ENCODE measurements around the gene SIN3A. TPM values are rescaled to one million over a fixed set of nuclear protein-coding genes. Genes with fewer than 3 reads are reported as not detected.

The SIN3A gene
- total RNA-seq, 1 experiment from 2014 or later, result 24.9 TPM

DNA sequence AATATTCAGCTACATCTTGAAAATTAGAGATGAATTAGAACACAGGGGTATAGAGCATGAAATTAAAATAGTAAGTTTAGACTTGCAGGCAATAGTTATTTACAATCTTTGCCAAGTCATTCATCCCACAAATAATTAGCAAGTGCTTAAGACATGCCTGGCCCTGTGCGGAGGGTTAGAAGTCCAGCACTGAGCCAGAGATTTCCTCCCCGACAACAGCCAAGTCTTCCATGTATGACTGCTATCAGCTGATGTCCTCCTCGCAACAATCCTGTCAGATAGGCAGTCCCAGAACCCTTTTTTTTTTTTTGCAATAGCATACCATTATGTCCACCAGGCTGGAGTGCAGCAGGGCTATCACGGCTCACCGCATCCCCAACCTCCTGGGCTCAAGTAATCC is 14.6 kb downstream of the SIN3A start:
- Histone ChIP-seq H3K27me3 (ENCODE audit: low read length) (no peaks in the 10 kb centered on the region), H4K20me1 (ENCODE audit: low read length) (0 out of 2 replicates have a peak, but pooled peaks cover 4% of the 10 kb centered on the region), H3K79me2 (ENCODE audit: low read length) (peaks cover 95% of the 10 kb centered on the region), H3K9ac (ENCODE audit: low read length) (no peak overlapping the region), H3K27ac (ENCODE audit: low read length) (no peak overlapping the region), H2AFZ (ENCODE audit: low read length) (no peak overlapping the region), H3K9me2 (replicated peaks; ENCODE audit: low read length) (no peaks in the 10 kb centered on the region), H3K9me3 (ENCODE audit: low read length) (no peaks in the 10 kb centered on the region), H3K4me2 (ENCODE audit: low read length) (no peak overlapping the region), H3K4me1 (ENCODE audit: insufficient read depth, low read length) (no peaks in the 10 kb centered on the region), H3F3A (ENCODE audit: low read length, unreplicated experiment) (no peaks in the 10 kb centered on the region), H3K4me3 (ENCODE audit: low read length) (no peak overlapping the region), H3K36me3 (ENCODE audit: low read depth, low read length) (peaks cover 11% of the 10 kb centered on the region)
- BruUV-seq (replicated peaks), result no TSS peak
- POLR2A ChIA-PET (ENCODE audit: unreplicated experiment), result no interaction called here
- intact Hi-C loops (cut with micrococcal nuclease), result no loop called here
- TF ChIP-seq EZH2phosphoT487 (IDR thresholded peaks at IDR 0.05; ENCODE audit: borderline replicate concordance, low read length), result no peak
- TF ChIP-seq CTCF (conservative IDR thresholded peaks at IDR 0.05; ENCODE audit: low read depth, low read length), result no peak
- TF ChIP-seq EZH2 (IDR thresholded peaks at IDR 0.05; ENCODE audit: low read length, unreplicated experiment), result no peak
- CTCF ChIA-PET, result no interaction called here
- ATAC-seq, result no peak
- DNase-seq, result no peak

DNA sequence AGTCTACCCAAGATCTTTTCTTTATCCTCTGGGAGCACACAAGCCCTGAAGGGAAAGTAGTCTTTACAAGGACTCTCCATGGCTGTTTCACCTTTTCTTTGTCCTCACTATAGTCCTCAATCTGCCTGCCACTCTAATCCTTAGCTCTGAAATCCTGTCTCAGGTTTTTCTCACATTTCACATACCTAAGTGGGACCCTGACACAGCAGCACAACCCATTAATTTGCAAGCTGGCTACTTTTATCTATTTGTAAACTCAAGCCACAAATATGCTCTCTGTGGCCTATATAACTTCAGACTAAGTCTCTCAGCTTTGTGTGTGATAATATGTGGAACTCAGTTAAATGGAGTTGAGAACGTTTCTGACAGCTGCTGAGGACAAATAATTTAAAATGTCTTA is 19.8 kb downstream of the SIN3A start:
- ChIA-PET CTCF (no interaction called here), POLR2A (ENCODE audit: unreplicated experiment) (interaction anchor here (0.6 kb wide), 2 partner anchors 22 to 84 kb away, joined by 3 to 4 read pairs; no protein-coding TSS in a partner anchor)
- DNase-seq (no peak), ATAC-seq (no peak)
- no peak overlapping the region for H3K4me3 ChIP-seq (ENCODE audit: low read length)
- no peak overlapping the region for H3K9ac ChIP-seq (ENCODE audit: low read length)
- H3K36me3 ChIP-seq (ENCODE audit: low read depth, low read length), result peaks cover 25% of the 10 kb centered on the region
- H3K9me3 ChIP-seq (ENCODE audit: low read length), result no peaks in the 10 kb centered on the region
- H3K79me2 ChIP-seq (ENCODE audit: low read length), result peaks cover 66% of the 10 kb centered on the region
- no TSS peak for BruUV-seq (replicated peaks)
- no peak overlapping the region for H3K27ac ChIP-seq (ENCODE audit: low read length)
- TF ChIP-seq CTCF (conservative IDR thresholded peaks at IDR 0.05; ENCODE audit: low read depth, low read length) (no peak), EZH2 (IDR thresholded peaks at IDR 0.05; ENCODE audit: low read length, unreplicated experiment) (no peak), EZH2phosphoT487 (IDR thresholded peaks at IDR 0.05; ENCODE audit: borderline replicate concordance, low read length) (no peak)
- no peaks in the 10 kb centered on the region for H3K9me2 ChIP-seq (replicated peaks; ENCODE audit: low read length)
- no peaks in the 10 kb centered on the region for H3F3A ChIP-seq (ENCODE audit: low read length, unreplicated experiment)
- intact Hi-C loops (cut with micrococcal nuclease), result no loop called here
- H4K20me1 ChIP-seq (ENCODE audit: low read length), result 0 out of 2 replicates have a peak, but pooled peaks cover 4% of the 10 kb centered on the region
- H2AFZ ChIP-seq (ENCODE audit: low read length), result no peak overlapping the region
- H3K27me3 ChIP-seq (ENCODE audit: low read length), result no peaks in the 10 kb centered on the region
- H3K4me1 ChIP-seq (ENCODE audit: insufficient read depth, low read length), result no peaks in the 10 kb centered on the region
- H3K4me2 ChIP-seq (ENCODE audit: low read length), result no peak overlapping the region

DNA sequence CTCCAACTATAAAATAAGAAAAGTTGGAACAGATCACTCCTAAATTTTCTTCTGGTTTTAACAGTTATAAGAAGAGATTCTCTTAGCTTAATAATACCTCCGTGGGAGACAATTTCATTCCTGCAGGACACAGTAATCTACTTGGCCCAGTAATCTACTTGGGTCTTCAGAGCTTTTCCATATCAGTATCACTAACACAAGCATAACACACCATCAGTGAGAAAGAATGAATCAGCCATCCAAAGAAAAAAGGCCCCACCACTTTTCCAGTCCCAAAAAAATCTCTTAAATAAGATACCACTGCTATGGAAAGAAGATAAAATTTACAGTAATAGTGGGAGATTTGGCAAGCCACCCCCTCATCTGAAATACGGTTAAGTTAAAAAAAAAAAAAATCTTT is 20.2 kb downstream of the SIN3A start:
- Histone ChIP-seq H3K36me3 (ENCODE audit: low read depth, low read length) (peaks cover 25% of the 10 kb centered on the region), H2AFZ (ENCODE audit: low read length) (no peak overlapping the region), H3K4me1 (ENCODE audit: insufficient read depth, low read length) (no peaks in the 10 kb centered on the region), H3K9me2 (replicated peaks; ENCODE audit: low read length) (no peaks in the 10 kb centered on the region), H3K9ac (ENCODE audit: low read length) (no peak overlapping the region), H3K27me3 (ENCODE audit: low read length) (no peaks in the 10 kb centered on the region), H3K79me2 (ENCODE audit: low read length) (peaks cover 63% of the 10 kb centered on the region), H3K9me3 (ENCODE audit: low read length) (no peaks in the 10 kb centered on the region), H3K27ac (ENCODE audit: low read length) (no peak overlapping the region), H3K4me3 (ENCODE audit: low read length) (no peak overlapping the region), H4K20me1 (ENCODE audit: low read length) (0 out of 2 replicates have a peak, but pooled peaks cover 5% of the 10 kb centered on the region), H3K4me2 (ENCODE audit: low read length) (no peak overlapping the region), H3F3A (ENCODE audit: low read length, unreplicated experiment) (no peaks in the 10 kb centered on the region)
- no TSS peak for BruUV-seq (replicated peaks)
- no peak for TF ChIP-seq EZH2 (IDR thresholded peaks at IDR 0.05; ENCODE audit: low read length, unreplicated experiment)
- TF ChIP-seq CTCF (conservative IDR thresholded peaks at IDR 0.05; ENCODE audit: low read depth, low read length), result no peak
- no peak for TF ChIP-seq EZH2phosphoT487 (IDR thresholded peaks at IDR 0.05; ENCODE audit: borderline replicate concordance, low read length)
- POLR2A ChIA-PET (ENCODE audit: unreplicated experiment), result interaction anchor here (0.6 kb wide), 1 partner anchor 84 kb away, joined by 4 read pairs; no protein-coding TSS in a partner anchor
- CTCF ChIA-PET, result no interaction called here
- ATAC-seq (no peak), DNase-seq (no peak)
- intact Hi-C loops (cut with micrococcal nuclease), result no loop called here

All from PC-3 (cell line).